ENCODE data around the gene SLC6A17. TPM values are rescaled to one million over a fixed set of nuclear protein-coding genes. Genes with fewer than 3 reads are reported as not detected.

The SLC6A17 gene
- total RNA-seq, 1 donor from 2014 or later = 2.7 TPM

DNA sequence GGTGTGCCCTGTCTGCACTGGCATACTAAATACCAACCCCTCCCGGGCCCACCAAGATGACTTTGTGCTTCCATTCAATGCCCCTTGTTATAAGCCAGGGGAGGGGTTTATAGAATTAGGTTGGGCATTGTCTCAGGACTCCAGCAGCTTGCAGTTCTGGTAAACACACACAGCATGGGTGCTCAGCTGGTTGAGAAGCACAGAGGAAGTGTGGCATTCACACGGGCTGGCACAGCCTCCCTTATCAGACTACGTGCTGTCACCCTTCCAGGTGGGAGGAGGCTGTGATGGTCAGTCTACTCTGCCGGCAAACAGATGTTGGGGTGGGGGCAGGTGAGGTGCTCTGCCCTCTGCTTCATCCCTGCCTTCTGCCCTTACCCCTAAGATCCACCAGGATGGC lies 15.0 kb upstream of the SLC6A17 start:
- no peak for DNase-seq (ENCODE audit: low read depth in 2 of 2)

DNA sequence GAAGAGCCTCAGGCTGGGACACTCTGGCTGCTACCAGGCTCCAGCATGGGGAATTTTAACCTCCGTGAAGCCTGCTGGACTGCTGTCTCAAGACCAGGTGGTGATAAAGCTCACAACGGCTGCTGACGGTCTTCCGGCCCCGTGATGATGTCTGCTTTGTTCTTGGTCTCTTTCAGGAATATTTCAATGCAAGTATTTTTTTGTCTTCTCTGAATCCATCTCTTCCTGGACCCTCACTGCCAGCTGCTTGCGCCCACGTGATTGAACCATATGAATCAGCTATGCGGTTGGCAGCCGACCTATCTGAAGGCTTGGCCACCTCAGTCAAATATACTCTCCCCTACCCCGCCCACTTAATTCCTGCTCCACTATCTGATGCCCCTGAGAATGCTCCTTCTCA lies 14.6 kb upstream of the SLC6A17 start:
- no peak for DNase-seq (ENCODE audit: low read depth in 2 of 2)

DNA sequence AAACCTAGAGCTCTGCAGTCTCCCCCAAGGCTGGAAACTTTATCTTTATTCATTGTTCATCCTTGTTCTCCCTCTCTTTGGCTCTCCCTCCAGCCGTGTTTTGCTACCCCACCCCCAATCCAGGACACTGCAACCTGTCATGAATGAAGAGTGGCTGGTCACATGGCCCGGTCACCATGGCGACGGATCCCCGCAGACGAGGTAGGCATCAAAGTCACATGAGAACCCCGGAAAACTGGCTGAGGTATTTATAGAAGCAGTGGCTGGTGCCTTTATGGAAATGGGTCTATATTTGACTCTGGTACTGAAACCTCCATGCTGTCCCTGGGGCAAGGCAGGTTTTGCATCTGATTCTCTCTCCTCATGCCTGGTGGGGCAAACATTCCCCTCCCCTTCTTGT lies 13.4 kb upstream of the SLC6A17 start:
- no peak for DNase-seq (ENCODE audit: low read depth in 2 of 2)

DNA sequence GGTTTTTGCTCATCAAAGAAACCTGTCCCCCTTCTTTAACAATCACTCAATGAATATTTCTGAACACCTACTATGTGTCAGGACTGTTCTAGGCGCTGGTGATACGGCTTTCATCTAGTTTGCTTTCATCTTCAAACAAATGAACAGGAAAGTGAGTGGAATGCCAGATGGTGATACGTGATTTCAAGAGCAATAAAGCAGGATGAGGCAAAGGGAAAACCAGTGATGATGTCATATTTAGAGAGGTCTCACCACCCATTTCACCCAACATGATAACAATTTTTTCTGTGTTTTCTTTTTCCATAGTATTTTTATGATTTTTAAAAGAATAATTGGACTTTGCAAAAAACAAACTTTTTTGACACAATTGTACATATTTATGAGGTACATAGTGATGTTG lies 11.3 kb upstream of the SLC6A17 start:
- no peak for DNase-seq (ENCODE audit: low read depth in 2 of 2)

DNA sequence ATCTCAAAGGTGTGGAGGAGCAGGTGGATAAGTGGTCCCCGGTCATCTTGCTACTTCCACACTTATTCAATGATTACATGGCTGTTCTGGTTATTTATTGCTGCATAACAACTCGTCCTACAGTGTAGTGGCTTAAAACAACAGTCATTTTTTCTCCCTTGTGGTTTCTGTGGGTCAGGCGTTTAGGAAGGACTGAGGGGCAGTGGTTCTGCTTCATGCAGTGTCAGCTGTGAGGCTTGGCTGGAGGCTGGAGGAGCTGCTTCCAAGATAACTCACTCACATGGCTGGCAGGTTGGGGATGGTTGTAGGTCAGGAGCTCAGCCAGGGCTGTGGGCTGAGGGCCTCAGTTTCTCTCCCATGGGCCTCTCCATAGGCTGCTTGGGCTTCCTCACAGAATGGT lies 5.9 kb upstream of the SLC6A17 start:
- no peak for DNase-seq (ENCODE audit: low read depth in 2 of 2)

DNA sequence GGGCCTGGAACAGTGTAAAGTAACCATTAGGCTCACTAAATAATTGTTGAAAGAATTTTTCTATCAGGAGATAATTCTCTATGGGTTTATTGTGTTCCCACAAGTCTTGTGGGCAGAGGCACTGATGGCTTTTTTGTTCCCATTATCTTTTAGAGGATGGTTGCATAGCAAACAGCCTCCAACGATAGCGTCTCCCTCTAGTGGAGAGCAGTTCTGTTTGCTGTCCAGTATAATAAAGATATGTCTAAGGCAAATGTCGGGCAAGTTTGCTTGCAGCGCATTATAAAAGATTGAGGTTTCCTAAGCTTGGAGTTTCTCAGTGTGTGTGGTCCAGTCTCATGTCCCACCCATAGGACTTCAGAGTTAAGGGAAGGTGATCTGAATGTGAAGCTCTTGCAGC lies 1.3 kb upstream of the SLC6A17 start:
- no peak for DNase-seq (ENCODE audit: low read depth in 2 of 2)

DNA sequence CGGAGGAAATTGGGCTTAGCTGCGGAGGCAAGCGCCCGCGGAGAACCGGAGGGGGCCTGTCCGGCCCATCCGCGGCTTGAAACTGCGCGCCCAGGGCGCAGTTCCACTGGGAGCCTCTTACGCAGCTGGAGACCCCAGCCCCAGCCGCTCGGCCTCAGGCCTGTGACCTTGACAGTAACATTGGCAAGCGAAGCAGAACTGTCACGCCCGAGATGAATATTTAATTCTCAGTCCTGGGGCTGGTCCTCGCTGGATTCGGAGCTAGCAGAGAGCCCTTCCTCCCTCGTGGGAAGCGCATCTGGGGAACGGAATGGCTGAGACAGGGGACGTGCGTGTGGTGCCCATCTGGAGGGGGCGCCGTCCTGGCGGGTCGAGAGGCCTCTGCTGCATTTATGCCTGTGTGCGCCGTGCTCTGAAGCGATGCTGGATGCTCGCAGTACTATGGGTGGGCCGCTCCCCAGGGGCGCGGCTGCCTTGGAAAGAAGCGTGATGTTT lies 928 bp downstream of the SLC6A17 start:
- peak in 1 of 2 donors; percentile 2 for DNase-seq (ENCODE audit: low read depth in 2 of 2)

DNA sequence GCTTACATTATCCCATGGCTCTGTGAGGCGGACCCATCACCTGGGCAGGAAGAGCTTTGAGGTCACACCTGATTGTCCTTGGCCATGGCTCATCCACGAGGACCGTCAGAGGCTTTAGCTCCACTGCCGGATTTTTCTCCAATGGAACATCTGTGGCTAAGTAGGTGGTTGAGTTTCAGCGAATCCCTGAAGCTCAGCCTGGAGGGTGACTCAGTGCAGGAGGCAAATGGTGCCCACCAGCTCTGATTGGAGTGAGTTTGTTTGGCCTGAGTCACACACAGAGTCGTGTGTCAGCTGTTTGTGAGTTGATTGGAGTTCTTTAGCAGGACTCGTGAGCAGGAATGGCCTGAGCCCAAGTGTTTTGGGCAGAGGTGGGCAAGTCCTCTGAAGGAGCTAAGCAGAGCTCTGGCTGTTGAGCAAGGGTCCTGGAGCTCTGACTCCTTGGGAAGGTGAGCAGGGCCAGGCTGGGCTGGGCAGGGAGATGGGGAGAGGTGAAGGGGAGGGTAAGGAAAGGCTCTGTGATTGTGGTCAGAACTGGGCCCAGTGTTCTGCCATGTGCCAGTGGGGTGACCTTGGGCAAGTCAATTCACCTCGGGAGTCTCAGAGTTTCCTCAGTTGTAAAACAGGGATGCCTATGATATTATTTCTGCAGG lies 2.0 kb downstream of the SLC6A17 start:
- no peak for DNase-seq (ENCODE audit: low read depth in 2 of 2)

DNA sequence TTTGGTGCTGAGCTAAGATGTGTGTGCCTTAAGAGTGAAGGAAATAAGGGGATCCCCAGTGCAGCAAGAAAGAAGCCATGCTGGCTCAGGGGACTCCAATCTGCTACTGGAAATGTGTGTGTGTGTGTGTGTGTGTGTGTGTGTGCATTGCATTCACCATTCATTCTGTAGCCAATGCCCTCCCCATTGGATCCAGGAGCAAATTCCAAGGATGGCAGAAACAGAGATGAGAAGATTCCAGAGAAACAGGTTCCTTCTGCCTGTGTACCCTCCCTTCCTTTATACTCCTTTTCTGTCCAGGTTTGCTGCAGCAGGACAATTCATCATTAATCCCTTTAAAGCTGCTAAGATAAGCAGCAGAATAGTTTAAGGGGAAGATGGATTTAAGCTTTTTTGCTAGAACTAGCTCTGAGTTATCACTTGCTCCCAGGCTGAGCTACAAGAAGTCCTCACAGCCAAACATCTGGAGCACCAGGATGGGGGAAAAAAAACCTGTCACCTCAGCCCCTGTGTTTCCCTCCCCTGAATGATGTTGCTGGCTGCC lies 3.2 kb downstream of the SLC6A17 start:
- DNase-seq (ENCODE audit: low read depth in 2 of 2) = no peak

DNA sequence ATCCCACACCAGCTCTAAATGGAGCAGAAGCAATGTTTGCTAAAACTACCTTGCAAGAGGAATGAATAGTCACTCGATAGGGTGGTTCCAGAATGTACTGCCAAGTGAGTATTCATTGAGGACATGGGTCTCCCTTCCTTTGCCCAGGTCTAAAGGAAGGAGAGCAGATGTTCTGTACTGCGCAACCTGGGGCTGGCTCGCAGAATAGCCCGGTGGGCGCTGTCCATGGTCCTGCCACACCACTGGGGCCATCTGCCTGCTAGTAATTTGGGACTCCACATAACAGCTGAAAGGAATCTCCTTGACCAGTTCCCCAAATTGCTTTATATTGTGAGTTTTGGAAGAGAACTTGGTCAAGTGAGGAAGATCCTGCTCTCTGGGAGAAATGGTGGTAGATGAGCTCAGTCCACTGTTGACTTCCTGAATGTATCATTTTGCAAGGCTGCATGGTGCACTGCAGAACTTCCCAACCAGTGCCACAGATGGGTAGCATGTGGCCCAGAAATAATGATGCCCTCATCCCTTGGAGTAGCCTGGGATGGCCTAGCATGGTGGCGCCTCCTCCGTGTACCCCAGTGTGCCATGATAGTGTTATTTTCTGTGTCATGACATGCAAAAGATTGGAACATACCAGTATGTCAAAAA lies 5.7 kb downstream of the SLC6A17 start:
- peak; percentile 33 to 64 for DNase-seq (ENCODE audit: low read depth in 2 of 2)

DNA sequence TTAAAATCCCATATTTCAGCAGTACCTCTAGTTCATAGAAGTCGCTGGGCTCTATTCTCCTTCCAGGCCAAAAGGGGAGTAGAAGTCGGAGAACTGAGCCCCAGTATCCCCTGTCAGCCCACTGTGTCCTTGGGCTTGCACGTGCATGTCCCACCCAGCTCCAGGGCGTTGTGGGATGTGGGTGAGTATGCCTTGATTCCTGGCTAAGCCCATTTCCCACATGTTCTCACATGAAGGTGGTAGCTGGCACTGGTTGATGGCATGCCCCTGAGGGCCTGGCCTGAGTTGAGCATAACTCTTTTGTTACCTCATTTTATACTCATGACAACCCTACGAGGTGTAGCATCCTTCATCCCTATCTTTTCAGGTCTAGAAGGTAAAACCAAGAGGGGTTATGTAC lies 8.0 kb downstream of the SLC6A17 start:
- no peak for DNase-seq (ENCODE audit: low read depth in 2 of 2)

DNA sequence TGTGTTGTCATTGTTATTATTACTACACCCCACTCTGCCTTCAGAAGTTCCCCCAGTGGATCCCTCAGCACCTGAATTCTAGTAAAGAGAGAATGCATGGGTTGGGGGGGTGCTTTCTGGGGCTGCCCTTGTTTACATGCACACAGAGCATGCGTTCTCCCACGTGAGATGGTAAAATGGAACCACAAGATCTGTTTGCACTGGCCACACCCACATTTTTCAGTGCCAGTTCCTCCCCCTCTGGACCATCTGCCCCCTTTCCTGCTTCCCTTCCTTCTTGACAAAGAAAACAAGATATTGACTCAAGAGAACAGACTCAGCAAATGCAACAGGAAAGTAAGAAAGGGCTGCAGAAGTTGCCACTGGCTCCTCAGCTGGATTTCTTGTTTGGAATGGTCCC lies 8.9 kb downstream of the SLC6A17 start:
- DNase-seq (ENCODE audit: low read depth in 2 of 2) = no peak

DNA sequence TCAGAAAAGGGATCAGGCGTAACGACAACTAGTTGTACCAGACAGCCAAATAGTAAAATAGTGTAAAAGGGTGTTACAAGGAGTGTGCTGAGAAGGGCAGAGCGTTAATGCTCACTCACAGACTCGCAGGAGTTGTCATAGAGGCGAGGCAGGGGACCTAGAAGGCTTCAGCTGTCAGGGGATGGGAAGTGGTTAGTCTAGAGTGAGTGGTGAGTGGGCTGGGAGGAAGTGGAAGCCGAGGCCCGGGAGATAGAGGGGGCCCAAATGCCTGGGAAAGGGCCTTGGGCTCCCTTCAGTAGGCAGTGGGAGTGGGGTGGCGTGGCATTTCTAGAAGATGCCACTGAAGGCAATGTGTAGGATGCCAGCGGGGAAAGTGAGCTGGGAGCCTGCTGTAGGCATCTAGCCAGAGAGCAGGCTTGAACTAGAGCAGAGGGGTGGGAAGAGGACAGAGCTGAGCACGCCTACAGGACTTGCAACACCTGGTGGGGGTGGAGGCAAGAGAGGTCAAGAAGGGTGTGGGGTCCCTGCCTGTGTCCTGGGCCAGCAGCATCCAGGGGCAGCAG lies 10.3 kb downstream of the SLC6A17 start:
- no peak for DNase-seq (ENCODE audit: low read depth in 2 of 2)

DNA sequence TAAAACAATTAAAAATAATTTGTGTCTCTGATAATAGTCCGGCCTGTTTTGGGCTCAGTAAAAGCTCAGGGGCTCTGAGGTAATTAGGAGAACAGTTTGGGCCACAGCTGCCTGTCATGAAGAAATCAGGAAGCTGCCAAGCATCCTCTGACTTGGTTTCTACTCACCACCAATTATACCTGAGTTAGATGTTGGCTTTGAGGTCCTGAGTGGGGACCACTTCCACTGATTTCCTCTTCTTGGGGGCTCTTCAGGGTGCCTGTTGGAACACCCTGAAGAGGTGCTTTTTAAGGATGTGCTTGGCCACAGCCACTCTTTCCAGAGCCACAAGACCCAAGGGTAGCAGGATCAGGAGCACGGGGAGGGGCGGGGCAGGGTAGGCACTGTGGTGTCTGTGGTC lies 10.9 kb downstream of the SLC6A17 start:
- no peak for DNase-seq (ENCODE audit: low read depth in 2 of 2)

DNA sequence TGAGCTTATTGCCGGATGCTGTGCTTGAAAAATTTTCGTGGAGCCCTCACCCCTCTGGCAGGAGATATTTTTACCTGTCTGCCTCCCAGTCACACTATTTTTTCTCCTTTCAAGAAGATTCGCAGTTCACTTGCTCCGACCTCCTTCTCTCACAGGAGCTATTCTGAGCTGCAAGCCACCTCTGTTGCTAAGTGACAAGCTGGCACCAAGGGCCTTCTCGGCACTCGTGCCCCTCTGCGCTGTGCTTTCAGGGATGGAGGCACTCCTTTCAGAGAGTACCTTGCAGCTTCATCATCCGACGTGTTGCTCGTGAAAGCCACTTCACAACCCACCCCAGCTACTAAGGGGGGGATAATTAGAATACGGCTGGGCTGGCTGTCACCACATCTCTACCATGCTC lies 11.6 kb downstream of the SLC6A17 start:
- DNase-seq (ENCODE audit: low read depth in 2 of 2) = no peak

DNA sequence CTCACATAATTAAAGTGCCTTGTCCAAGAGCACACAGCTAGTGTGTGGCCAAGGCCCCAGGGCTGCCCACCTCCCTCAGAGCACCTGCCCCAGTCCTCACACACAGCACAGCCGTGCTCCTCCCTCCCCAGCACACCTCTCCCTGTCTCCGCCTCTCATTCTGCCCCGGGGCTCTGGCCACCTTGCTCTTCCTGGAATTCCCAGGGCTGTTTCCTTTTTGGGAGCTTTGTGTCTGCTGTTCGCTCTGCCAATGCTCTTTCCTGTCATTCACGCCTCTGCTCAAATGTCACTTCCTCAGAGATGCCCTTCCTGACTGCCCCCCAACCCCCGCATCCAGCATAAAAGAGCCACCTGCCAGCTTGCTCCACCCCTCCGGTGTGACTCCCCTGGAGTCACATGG lies 13.3 kb downstream of the SLC6A17 start:
- peak; percentile 36 to 82 for DNase-seq (ENCODE audit: low read depth in 2 of 2)

DNA sequence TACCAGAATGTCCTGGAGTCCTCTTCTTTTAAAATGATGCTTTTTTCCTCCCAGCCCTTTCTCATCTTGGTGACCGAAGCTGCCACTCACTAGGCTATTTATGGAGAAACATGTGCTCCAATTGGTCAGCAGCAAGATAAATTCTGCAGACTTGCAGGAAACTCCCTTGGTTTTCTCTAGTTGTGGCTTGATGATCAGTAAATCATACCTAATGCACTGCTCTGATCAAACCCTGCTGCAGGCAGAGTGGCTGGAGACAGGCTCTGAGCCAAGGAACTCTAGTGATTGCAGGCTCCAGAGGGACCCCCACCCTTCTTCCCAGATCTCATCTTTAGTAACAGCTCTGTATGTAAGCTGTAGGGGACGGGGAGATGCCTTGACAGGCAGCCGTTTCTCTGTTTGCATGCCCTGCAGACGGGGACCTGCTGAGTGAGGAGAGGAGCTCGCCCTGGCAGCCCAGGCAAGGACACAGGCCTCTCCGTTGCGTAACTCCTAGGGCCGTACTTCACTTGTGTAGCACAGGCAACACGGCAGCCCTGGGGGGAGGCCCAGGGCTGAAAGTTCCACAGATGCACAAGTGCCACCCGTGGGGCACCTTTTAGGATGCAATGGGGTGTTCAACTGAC lies 14.5 kb downstream of the SLC6A17 start:
- no peak for DNase-seq (ENCODE audit: low read depth in 2 of 2)

DNA sequence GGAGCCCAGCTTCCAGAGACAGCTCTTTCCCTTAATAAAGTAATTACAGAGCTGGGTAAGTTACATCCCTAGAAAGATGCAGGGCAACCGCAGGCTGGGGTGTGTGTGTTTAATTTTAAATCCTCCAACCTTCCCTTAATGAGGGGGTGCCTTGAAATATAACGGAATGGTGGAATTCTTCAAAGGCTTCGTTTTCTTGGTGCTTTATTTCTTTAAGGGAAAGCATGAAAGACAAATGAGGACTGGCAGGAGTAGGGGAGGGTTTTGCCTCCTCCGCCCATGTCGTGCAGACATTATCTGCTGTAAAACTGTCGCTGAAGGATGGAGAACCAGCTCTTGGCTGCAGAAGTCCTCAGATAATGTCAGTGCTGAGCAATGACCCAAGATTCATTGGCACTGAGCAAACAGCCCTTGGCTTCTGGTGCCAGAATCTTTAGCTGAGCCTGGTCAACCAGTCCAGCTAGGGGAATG lies 15.5 kb downstream of the SLC6A17 start:
- no peak for DNase-seq (ENCODE audit: low read depth in 2 of 2)

DNA sequence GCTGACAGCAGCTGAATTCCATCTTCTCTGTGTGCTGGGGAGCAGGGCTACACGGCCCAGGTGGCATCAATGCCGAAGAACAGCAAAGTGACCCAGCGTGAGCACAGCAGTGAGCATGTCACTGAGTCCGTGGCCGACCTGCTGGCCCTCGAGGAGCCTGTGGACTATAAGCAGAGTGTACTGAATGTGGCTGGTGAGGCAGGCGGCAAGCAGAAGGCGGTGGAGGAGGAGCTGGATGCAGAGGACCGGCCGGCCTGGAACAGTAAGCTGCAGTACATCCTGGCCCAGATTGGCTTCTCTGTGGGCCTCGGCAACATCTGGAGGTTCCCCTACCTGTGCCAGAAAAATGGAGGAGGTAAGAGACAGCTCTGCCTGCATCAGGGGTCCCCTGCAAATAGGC lies 16.6 kb downstream of the SLC6A17 start:
- DNase-seq (ENCODE audit: low read depth in 2 of 2) = no peak

DNA sequence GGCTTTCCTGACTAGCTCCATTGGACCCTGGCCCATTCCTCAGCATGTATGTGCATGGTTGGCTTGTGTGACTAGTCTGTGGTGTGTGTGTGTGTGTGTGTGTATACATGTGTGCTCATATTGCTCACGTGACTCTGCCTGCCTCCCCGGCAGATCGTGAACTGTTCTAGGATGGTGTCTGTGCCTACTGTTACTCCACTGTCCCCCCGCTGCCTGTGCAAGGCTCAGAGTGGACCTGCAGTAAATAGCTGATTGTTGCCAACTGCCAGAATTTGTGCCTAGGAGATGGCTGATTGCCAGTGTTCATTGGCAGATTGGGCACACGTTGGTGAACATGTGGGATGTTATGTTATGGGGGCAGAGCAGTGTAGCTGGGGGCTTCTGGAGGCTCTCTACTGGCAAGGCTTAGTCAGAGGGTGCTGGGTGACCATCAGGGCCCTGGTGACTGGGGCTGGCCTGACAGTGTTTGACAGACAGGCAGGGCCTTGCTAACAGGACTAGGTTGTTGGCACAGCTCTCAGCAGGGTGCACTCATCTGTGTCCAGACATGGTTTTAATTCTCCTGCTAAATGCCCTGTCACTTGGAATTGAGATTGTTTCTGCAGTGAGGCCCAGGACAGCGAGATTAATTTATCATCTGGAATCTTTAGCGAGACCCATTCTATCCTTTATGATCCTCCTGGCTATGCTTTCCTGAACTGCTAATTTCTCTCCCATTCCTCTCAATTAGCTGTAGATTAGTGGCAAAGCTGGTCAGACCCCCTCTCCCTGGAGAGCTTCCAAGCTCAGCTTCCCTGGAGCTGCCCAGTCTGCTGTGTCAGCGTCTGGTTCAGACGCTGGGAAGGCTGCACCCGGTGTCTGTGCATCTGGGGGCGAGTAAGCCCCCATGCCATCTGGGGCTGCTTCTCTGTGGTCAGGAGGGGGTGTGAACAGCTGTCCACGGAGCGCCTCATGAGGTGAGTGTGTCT lies 20.8 kb downstream of the SLC6A17 start:
- DNase-seq (ENCODE audit: low read depth in 2 of 2) = no peak

DNA sequence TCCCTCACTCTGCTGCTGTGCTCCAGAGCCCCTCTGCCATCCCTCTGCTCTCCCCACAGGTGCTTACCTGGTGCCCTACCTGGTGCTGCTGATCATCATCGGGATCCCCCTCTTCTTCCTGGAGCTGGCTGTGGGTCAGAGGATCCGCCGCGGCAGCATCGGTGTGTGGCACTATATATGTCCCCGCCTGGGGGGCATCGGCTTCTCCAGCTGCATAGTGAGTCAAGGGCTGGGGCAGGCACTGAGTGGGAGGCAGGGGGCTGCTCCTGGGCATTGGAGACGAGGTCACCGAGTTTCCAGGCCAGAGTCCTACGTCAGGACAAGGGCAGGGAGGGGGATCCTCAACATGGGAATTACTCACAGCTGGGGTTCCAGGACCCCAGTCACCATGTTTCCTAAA lies 21.7 kb downstream of the SLC6A17 start:
- DNase-seq (ENCODE audit: low read depth in 2 of 2) = no peak
